Measurements from ENCODE around the gene OR8K5. TPM values are rescaled to one million over a fixed set of nuclear protein-coding genes. Genes with fewer than 3 reads are reported as not detected.

The OR8K5 gene
- polyA plus RNA-seq, 3 donors from 2014 or later = not detected

Other genes with a start within 250 kb of the OR8K5 start
- not detected for gene OR5W2, start 245.7 kb downstream of the OR8K5 start, polyA plus RNA-seq
- gene OR5I1, start 223.9 kb downstream of the OR8K5 start, polyA plus RNA-seq = not detected
- not detected for gene OR10AG1, start 190.4 kb downstream of the OR8K5 start, polyA plus RNA-seq
- not detected for gene OR5F1, start 165.7 kb downstream of the OR8K5 start, polyA plus RNA-seq
- gene OR5AS1, start 132.7 kb downstream of the OR8K5 start, polyA plus RNA-seq = not detected
- gene OR8I2, start 67.0 kb downstream of the OR8K5 start, polyA plus RNA-seq = not detected
- gene OR8H2, start 56.6 kb downstream of the OR8K5 start, polyA plus RNA-seq = not detected
- not detected for gene OR8H3, start 37.9 kb downstream of the OR8K5 start, polyA plus RNA-seq
- gene OR8J3, start 20.1 kb downstream of the OR8K5 start, polyA plus RNA-seq = not detected
- not detected for gene OR5J2, start 16.3 kb upstream of the OR8K5 start, polyA plus RNA-seq
- gene OR5T2, start 73.9 kb upstream of the OR8K5 start, polyA plus RNA-seq = not detected
- not detected for gene OR5T3, start 91.9 kb upstream of the OR8K5 start, polyA plus RNA-seq
- not detected for gene OR5T1, start 113.8 kb upstream of the OR8K5 start, polyA plus RNA-seq
- gene OR8H1, start 131.9 kb upstream of the OR8K5 start, polyA plus RNA-seq = not detected
- not detected for gene OR8K3, start 154.8 kb upstream of the OR8K5 start, polyA plus RNA-seq
- not detected for gene OR8K1, start 185.7 kb upstream of the OR8K5 start, polyA plus RNA-seq
- gene OR8J1, start 194.0 kb upstream of the OR8K5 start, polyA plus RNA-seq = not detected
- not detected for gene OR8U1, start 215.3 kb upstream of the OR8K5 start, polyA plus RNA-seq

Data from immature natural killer cell (primary cell).